ENCODE measurements around the gene POU2AF2. TPM values are rescaled to one million over a fixed set of nuclear protein-coding genes. Genes with fewer than 3 reads are reported as not detected.
"Not testable (repeated sequence)": the region's sequence is repeated elsewhere in the genome, so short reads cannot be mapped to it uniquely, and the experiment has no call there.

Gene POU2AF2
- total and polyA plus RNA-seq, 4 donors, result 0.26 to 0.29 TPM; not detected in 2

DNA sequence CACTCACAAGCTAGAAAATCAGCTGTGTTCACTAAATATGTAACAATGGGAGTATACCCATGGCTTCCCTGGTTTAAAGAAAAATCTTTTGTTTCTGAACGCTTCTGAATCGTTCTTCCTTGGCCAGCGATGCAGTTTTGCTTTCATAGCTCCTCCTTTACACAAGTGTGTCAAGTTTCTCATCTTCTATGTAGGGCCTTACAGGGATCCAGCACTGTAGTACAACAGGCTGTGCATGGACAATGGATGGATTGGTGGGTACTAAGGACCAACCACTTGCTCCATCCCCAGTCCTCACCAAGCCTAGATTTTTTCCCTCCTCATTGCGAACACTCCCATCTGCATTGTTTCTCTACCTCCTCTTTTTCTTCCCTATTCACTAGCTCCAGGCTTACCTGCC, 24.3 kb upstream of the POU2AF2 start:
- no peak overlapping the region for H3K27ac ChIP-seq (ENCODE audit: low read depth in 1 of 2, low read length in 1 of 2)
- no peaks in the 10 kb centered on the region for H3K9me3 ChIP-seq (ENCODE audit: control insufficient read depth in 4 of 4, insufficient read depth in 3 of 4, low read length in 3 of 4)
- 89 to 90% methylated on average over 4 of the region's 4 CpGs for WGBS, 2 donors
- H3K9ac ChIP-seq (ENCODE audit: insufficient read depth in 1 of 2, low read length in 2 of 2), result no peak overlapping the region
- peaks cover 0 to 5% (median 0%) of the 10 kb centered on the region in 5 donors for H3K4me1 ChIP-seq (ENCODE audit: control insufficient read depth in 5 of 5, insufficient read depth in 5 of 5, low read length in 5 of 5)
- no peak overlapping the region for H3K4me3 ChIP-seq
- ATAC-seq (ENCODE audit: insufficient read depth, low FRiP score), result no peak
- TF ChIP-seq, protein P1, sequence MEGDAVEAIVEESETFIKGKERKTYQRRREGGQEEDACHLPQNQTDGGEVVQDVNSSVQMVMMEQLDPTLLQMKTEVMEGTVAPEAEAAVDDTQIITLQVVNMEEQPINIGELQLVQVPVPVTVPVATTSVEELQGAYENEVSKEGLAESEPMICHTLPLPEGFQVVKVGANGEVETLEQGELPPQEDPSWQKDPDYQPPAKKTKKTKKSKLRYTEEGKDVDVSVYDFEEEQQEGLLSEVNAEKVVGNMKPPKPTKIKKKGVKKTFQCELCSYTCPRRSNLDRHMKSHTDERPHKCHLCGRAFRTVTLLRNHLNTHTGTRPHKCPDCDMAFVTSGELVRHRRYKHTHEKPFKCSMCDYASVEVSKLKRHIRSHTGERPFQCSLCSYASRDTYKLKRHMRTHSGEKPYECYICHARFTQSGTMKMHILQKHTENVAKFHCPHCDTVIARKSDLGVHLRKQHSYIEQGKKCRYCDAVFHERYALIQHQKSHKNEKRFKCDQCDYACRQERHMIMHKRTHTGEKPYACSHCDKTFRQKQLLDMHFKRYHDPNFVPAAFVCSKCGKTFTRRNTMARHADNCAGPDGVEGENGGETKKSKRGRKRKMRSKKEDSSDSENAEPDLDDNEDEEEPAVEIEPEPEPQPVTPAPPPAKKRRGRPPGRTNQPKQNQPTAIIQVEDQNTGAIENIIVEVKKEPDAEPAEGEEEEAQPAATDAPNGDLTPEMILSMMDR (IDR thresholded peaks at IDR 0.05; ENCODE audit: control extremely low read depth, extremely low read depth), result no peak
- no peak for DNase-seq
- H3K27me3 ChIP-seq (ENCODE audit: control insufficient read depth in 3 of 3, insufficient read depth in 3 of 3, low read length in 2 of 3), result no peaks in the 10 kb centered on the region
- H3K36me3 ChIP-seq (ENCODE audit: control insufficient read depth in 4 of 4, insufficient read depth in 4 of 4, low read length in 4 of 4), result no peaks in the 10 kb centered on the region

DNA sequence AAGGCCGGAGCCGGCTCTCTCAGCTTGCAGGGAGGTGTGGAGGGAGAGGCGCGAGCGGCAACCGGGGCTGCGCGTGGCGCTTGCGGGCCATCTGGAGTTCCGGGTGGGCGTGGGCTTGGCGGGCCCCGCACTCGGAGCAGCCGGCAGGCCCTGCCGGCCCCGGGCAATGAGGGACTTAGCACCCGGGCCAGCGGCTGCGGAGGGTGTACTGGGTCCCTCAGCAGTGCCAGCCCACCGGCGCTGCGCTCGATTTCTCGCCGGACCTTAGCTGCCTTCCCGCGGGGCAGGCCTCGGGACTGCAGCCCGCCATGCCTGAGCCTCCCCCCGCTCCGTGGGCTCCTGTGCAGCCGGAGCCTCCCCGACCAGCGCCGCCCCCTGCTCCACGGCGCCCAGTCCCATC, 23.6 kb upstream of the POU2AF2 start:
- DNase-seq; H3K4me1 ChIP-seq (ENCODE audit: control insufficient read depth in 5 of 5, insufficient read depth in 5 of 5, low read length in 5 of 5); H3K4me3 ChIP-seq; H3K27ac ChIP-seq (ENCODE audit: low read depth in 1 of 2, low read length in 1 of 2); H3K9me3 ChIP-seq (ENCODE audit: control insufficient read depth in 4 of 4, insufficient read depth in 3 of 4, low read length in 3 of 4); H3K36me3 ChIP-seq (ENCODE audit: control insufficient read depth in 4 of 4, insufficient read depth in 4 of 4, low read length in 4 of 4); ATAC-seq (ENCODE audit: insufficient read depth, low FRiP score); H3K27me3 ChIP-seq (ENCODE audit: control insufficient read depth in 3 of 3, insufficient read depth in 3 of 3, low read length in 2 of 3); H3K9ac ChIP-seq (ENCODE audit: insufficient read depth in 1 of 2, low read length in 2 of 2): not testable (repeated sequence)
- WGBS, 2 donors, result 92 to 95% methylated on average over 31 to 39 of the region's 39 CpGs

DNA sequence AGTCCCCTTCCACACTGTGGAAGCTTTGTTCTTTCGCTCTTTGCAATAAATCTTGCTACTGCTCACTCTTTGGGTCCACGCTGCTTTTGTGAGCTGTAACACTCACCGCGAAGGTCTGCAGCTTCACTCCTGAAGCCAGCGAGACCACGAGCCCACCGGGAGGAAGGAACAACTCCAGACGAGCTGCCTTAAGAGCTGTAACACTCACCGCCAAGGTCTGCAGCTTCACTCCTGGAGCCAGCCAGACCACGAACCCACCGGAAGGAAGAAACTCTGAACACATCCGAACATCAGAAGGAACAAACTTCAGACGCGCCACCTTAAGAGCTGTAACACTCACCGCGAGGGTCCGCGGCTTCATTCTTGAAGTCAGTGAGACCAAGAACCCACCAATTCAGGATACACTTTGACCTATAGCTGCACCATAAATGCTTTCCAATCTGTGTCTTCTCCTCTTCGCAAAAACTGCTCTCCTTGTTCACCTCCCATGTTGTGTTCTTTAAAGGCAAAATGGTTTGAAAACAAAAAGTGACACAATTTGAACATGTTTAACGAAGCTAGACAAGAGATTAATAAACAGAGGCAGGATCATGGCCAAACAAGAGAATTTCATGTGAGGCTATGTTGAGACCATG, 22.6 kb upstream of the POU2AF2 start:
- H3K9me3 ChIP-seq (ENCODE audit: control insufficient read depth in 4 of 4, insufficient read depth in 3 of 4, low read length in 3 of 4); H3K36me3 ChIP-seq (ENCODE audit: control insufficient read depth in 4 of 4, insufficient read depth in 4 of 4, low read length in 4 of 4); H3K9ac ChIP-seq (ENCODE audit: insufficient read depth in 1 of 2, low read length in 2 of 2); H3K27me3 ChIP-seq (ENCODE audit: control insufficient read depth in 3 of 3, insufficient read depth in 3 of 3, low read length in 2 of 3); DNase-seq; H3K4me1 ChIP-seq (ENCODE audit: control insufficient read depth in 5 of 5, insufficient read depth in 5 of 5, low read length in 5 of 5); H3K4me3 ChIP-seq; ATAC-seq (ENCODE audit: insufficient read depth, low FRiP score); H3K27ac ChIP-seq (ENCODE audit: low read depth in 1 of 2, low read length in 1 of 2): not testable (repeated sequence)
- WGBS, 2 donors, result 38 to 74% methylated on average over 20 of the region's 20 CpGs

DNA sequence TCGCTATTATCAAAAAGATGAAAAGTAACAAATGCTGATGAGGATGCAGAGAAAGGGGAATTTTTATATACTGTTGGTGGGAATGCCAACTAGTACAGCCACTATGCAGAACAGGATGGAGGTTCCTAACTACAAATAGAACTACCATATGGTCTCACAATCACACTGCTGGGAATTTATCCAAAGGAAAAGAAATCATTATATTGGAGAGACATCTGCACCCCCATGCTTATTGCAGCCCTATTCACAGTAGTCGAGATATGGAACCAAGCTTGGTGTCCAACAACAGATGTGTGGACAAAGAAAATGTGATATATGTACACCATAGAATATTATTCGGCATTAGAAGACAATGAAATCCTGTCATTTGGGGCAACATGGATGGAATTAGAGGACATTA, 19.6 kb upstream of the POU2AF2 start:
- Histone ChIP-seq H3K36me3 (ENCODE audit: control insufficient read depth in 4 of 4, insufficient read depth in 4 of 4, low read length in 4 of 4) (no peaks in the 10 kb centered on the region), H3K4me3 (no peak overlapping the region), H3K27ac (ENCODE audit: low read depth in 1 of 2, low read length in 1 of 2) (no peak overlapping the region), H3K4me1 (ENCODE audit: control insufficient read depth in 5 of 5, insufficient read depth in 5 of 5, low read length in 5 of 5) (peaks cover 0 to 17% (median 3%) of the 10 kb centered on the region in 5 donors), H3K9me3 (ENCODE audit: control insufficient read depth in 4 of 4, insufficient read depth in 3 of 4, low read length in 3 of 4) (no peaks in the 10 kb centered on the region), H3K9ac (ENCODE audit: insufficient read depth in 1 of 2, low read length in 2 of 2) (no peak overlapping the region), H3K27me3 (ENCODE audit: control insufficient read depth in 3 of 3, insufficient read depth in 3 of 3, low read length in 2 of 3) (no peaks in the 10 kb centered on the region)
- TF ChIP-seq, protein P1 (IDR thresholded peaks at IDR 0.05; ENCODE audit: control extremely low read depth, extremely low read depth), result no peak
- no peak for ATAC-seq (ENCODE audit: insufficient read depth, low FRiP score)
- peak in 2 of 3 donors; percentile 66 to 80 for DNase-seq
- 59 to 82% methylated on average over 3 of the region's 3 CpGs for WGBS, 2 donors

Data from lung (tissue), 12 donors.